Measurements from ENCODE around the gene HS1BP3.

The HS1BP3 gene

GRCh38 chr2:20674309-20674965 lies 23.5 kb upstream of the HS1BP3 start:
- H3K27me3 ChIP-seq (replicated peaks; ENCODE audit: control insufficient read depth, insufficient read depth, low read length, poor library complexity, severe bottlenecking), result peaks cover 23% of the 10 kb centered on the region
- H3K36me3 ChIP-seq (ENCODE audit: control insufficient read depth, insufficient read depth, low read length), result no peaks in the 10 kb centered on the region
- no peak overlapping the region for H3K27ac ChIP-seq (ENCODE audit: insufficient read depth, low read length, poor library complexity, severe bottlenecking)
- no peak for DNase-seq
- peaks cover 2% of the 10 kb centered on the region for H3K4me1 ChIP-seq (ENCODE audit: control insufficient read depth, insufficient read depth, low read length, poor library complexity, severe bottlenecking)
- no peak overlapping the region for H3K4me3 ChIP-seq (ENCODE audit: insufficient read depth, low read depth, low read length, poor library complexity, severe bottlenecking)
- no peaks in the 10 kb centered on the region for H3K9me3 ChIP-seq (ENCODE audit: control insufficient read depth, low read length)

GRCh38 chr2:20673686-20674308 lies 22.9 kb upstream of the HS1BP3 start:
- peaks cover 28% of the 10 kb centered on the region for H3K27me3 ChIP-seq (replicated peaks; ENCODE audit: control insufficient read depth, insufficient read depth, low read length, poor library complexity, severe bottlenecking)
- H3K4me3 ChIP-seq (ENCODE audit: insufficient read depth, low read depth, low read length, poor library complexity, severe bottlenecking), result no peak overlapping the region
- H3K27ac ChIP-seq (ENCODE audit: insufficient read depth, low read length, poor library complexity, severe bottlenecking), result no peak overlapping the region
- DNase-seq, result no peak
- H3K9me3 ChIP-seq (ENCODE audit: control insufficient read depth, low read length), result no peaks in the 10 kb centered on the region
- no peaks in the 10 kb centered on the region for H3K36me3 ChIP-seq (ENCODE audit: control insufficient read depth, insufficient read depth, low read length)
- peaks cover 5% of the 10 kb centered on the region for H3K4me1 ChIP-seq (ENCODE audit: control insufficient read depth, insufficient read depth, low read length, poor library complexity, severe bottlenecking)

GRCh38 chr2:20672201-20672951 lies 21.5 kb upstream of the HS1BP3 start:
- Histone ChIP-seq H3K27ac (ENCODE audit: insufficient read depth, low read length, poor library complexity, severe bottlenecking) (no peak overlapping the region), H3K4me3 (ENCODE audit: insufficient read depth, low read depth, low read length, poor library complexity, severe bottlenecking) (no peak overlapping the region), H3K4me1 (ENCODE audit: control insufficient read depth, insufficient read depth, low read length, poor library complexity, severe bottlenecking) (peaks cover 10% of the 10 kb centered on the region), H3K36me3 (ENCODE audit: control insufficient read depth, insufficient read depth, low read length) (no peaks in the 10 kb centered on the region), H3K27me3 (replicated peaks; ENCODE audit: control insufficient read depth, insufficient read depth, low read length, poor library complexity, severe bottlenecking) (peaks cover 41% of the 10 kb centered on the region), H3K9me3 (ENCODE audit: control insufficient read depth, low read length) (no peaks in the 10 kb centered on the region)
- no peak for DNase-seq

- no peak overlapping the region for H3K4me3 ChIP-seq (ENCODE audit: insufficient read depth, low read depth, low read length, poor library complexity, severe bottlenecking)
- no peaks in the 10 kb centered on the region for H3K9me3 ChIP-seq (ENCODE audit: control insufficient read depth, low read length)
- H3K36me3 ChIP-seq (ENCODE audit: control insufficient read depth, insufficient read depth, low read length), result no peaks in the 10 kb centered on the region
- peaks cover 11% of the 10 kb centered on the region for H3K4me1 ChIP-seq (ENCODE audit: control insufficient read depth, insufficient read depth, low read length, poor library complexity, severe bottlenecking)
- no peak overlapping the region for H3K27ac ChIP-seq (ENCODE audit: insufficient read depth, low read length, poor library complexity, severe bottlenecking)
- H3K27me3 ChIP-seq (replicated peaks; ENCODE audit: control insufficient read depth, insufficient read depth, low read length, poor library complexity, severe bottlenecking), result peaks cover 42% of the 10 kb centered on the region
- DNase-seq, result no peak
Observed at GRCh38 chr2:20671736-20672080, 20.8 kb upstream of the HS1BP3 start.

GRCh38 chr2:20671036-20671735 lies 20.3 kb upstream of the HS1BP3 start:
- no peak for DNase-seq
- Histone ChIP-seq H3K4me3 (ENCODE audit: insufficient read depth, low read depth, low read length, poor library complexity, severe bottlenecking) (no peak overlapping the region), H3K36me3 (ENCODE audit: control insufficient read depth, insufficient read depth, low read length) (no peaks in the 10 kb centered on the region), H3K9me3 (ENCODE audit: control insufficient read depth, low read length) (no peaks in the 10 kb centered on the region), H3K27me3 (replicated peaks; ENCODE audit: control insufficient read depth, insufficient read depth, low read length, poor library complexity, severe bottlenecking) (peaks cover 47% of the 10 kb centered on the region), H3K4me1 (ENCODE audit: control insufficient read depth, insufficient read depth, low read length, poor library complexity, severe bottlenecking) (peaks cover 16% of the 10 kb centered on the region), H3K27ac (ENCODE audit: insufficient read depth, low read length, poor library complexity, severe bottlenecking) (no peak overlapping the region)

- Histone ChIP-seq H3K9me3 (ENCODE audit: control insufficient read depth, low read length) (no peaks in the 10 kb centered on the region), H3K27me3 (replicated peaks; ENCODE audit: control insufficient read depth, insufficient read depth, low read length, poor library complexity, severe bottlenecking) (peaks cover 53% of the 10 kb centered on the region), H3K4me1 (ENCODE audit: control insufficient read depth, insufficient read depth, low read length, poor library complexity, severe bottlenecking) (peaks cover 24% of the 10 kb centered on the region), H3K36me3 (ENCODE audit: control insufficient read depth, insufficient read depth, low read length) (no peaks in the 10 kb centered on the region), H3K27ac (ENCODE audit: insufficient read depth, low read length, poor library complexity, severe bottlenecking) (no peak overlapping the region), H3K4me3 (ENCODE audit: insufficient read depth, low read depth, low read length, poor library complexity, severe bottlenecking) (no peak overlapping the region)
- no peak for DNase-seq
Observed at GRCh38 chr2:20670315-20671035, 19.6 kb upstream of the HS1BP3 start.

- Histone ChIP-seq H3K27ac (ENCODE audit: insufficient read depth, low read length, poor library complexity, severe bottlenecking) (no peak overlapping the region), H3K36me3 (ENCODE audit: control insufficient read depth, insufficient read depth, low read length) (no peaks in the 10 kb centered on the region), H3K9me3 (ENCODE audit: control insufficient read depth, low read length) (no peaks in the 10 kb centered on the region), H3K4me3 (ENCODE audit: insufficient read depth, low read depth, low read length, poor library complexity, severe bottlenecking) (no peak overlapping the region), H3K4me1 (ENCODE audit: control insufficient read depth, insufficient read depth, low read length, poor library complexity, severe bottlenecking) (peaks cover 26% of the 10 kb centered on the region), H3K27me3 (replicated peaks; ENCODE audit: control insufficient read depth, insufficient read depth, low read length, poor library complexity, severe bottlenecking) (peaks cover 59% of the 10 kb centered on the region)
- no peak for DNase-seq
Observed at GRCh38 chr2:20669562-20670314, 18.8 kb upstream of the HS1BP3 start.

GRCh38 chr2:20668871-20669475 lies 18.1 kb upstream of the HS1BP3 start:
- Histone ChIP-seq H3K4me3 (ENCODE audit: insufficient read depth, low read depth, low read length, poor library complexity, severe bottlenecking) (no peak overlapping the region), H3K4me1 (ENCODE audit: control insufficient read depth, insufficient read depth, low read length, poor library complexity, severe bottlenecking) (peaks cover 26% of the 10 kb centered on the region), H3K36me3 (ENCODE audit: control insufficient read depth, insufficient read depth, low read length) (no peaks in the 10 kb centered on the region), H3K9me3 (ENCODE audit: control insufficient read depth, low read length) (no peaks in the 10 kb centered on the region), H3K27ac (ENCODE audit: insufficient read depth, low read length, poor library complexity, severe bottlenecking) (no peak overlapping the region), H3K27me3 (replicated peaks; ENCODE audit: control insufficient read depth, insufficient read depth, low read length, poor library complexity, severe bottlenecking) (peaks cover 62% of the 10 kb centered on the region)
- no peak for DNase-seq

- DNase-seq, result no peak
- Histone ChIP-seq H3K36me3 (ENCODE audit: control insufficient read depth, insufficient read depth, low read length) (no peaks in the 10 kb centered on the region), H3K4me3 (ENCODE audit: insufficient read depth, low read depth, low read length, poor library complexity, severe bottlenecking) (no peak overlapping the region), H3K27me3 (replicated peaks; ENCODE audit: control insufficient read depth, insufficient read depth, low read length, poor library complexity, severe bottlenecking) (peaks cover 67% of the 10 kb centered on the region), H3K9me3 (ENCODE audit: control insufficient read depth, low read length) (no peaks in the 10 kb centered on the region), H3K4me1 (ENCODE audit: control insufficient read depth, insufficient read depth, low read length, poor library complexity, severe bottlenecking) (peaks cover 26% of the 10 kb centered on the region), H3K27ac (ENCODE audit: insufficient read depth, low read length, poor library complexity, severe bottlenecking) (no peak overlapping the region)
Observed at GRCh38 chr2:20668451-20668850, 17.6 kb upstream of the HS1BP3 start.

Data from effector memory CD4-positive, alpha-beta T cell (primary cell).